Sigmoid colon (tissue), 7 donors: ENCODE results near the gene PTGR3. TPM values are rescaled to one million over a fixed set of nuclear protein-coding genes. Genes with fewer than 3 reads are reported as not detected.

ENCODE experiments used
- DNase-seq: peaks from one replicate; pipeline ENCODE4 v3.0.0-alpha.2; 2019
- H3K27ac ChIP-seq, 4 donors: fragments of 200-600 bp; sonication (generic); one replicate each; pipeline ENCODE4 v1.5.1; 2016 to 2019; ENCODE audit warnings: mild to moderate bottlenecking in 1 of 4
- H3K27me3 ChIP-seq, 3 donors: fragments of 200-600 bp; sonication (generic); one replicate each; pipeline ENCODE4 v1.5.1; 2019; ENCODE audit warnings: mild to moderate bottlenecking in 1 of 3
- H3K36me3 ChIP-seq, 4 donors: fragments of 200-600 bp; sonication (generic); one replicate each; pipeline ENCODE4 v1.5.1; 2016 to 2019
- H3K4me1 ChIP-seq, 4 donors: fragments of 200-600 bp; sonication (generic); one replicate each; pipeline ENCODE4 v1.5.1; 2017 to 2019
- H3K4me3 ChIP-seq, 4 donors: fragments of 200-600 bp; sonication (generic); one replicate each; pipeline ENCODE4 v1.5.1; 2017 to 2019; ENCODE audit warnings: mild to moderate bottlenecking in 2 of 4, moderate library complexity in 1 of 4
- H3K9me3 ChIP-seq, 4 donors: fragments of 200-600 bp in 3 of 4; sonication (generic) in 3 of 4; one replicate each; pipeline versions ENCODE4 v1.5.1 to v1.6.1; 2013 to 2019
- EP300 ChIP-seq, 4 donors: sonication (generic); formaldehyde crosslinking; IDR thresholded peaks; one replicate each; pipeline ENCODE4 v1.6.1; 2017; ENCODE audit warnings: antibody characterized with exemption in 4 of 4
- POLR2A ChIP-seq, 2 donors: fragments of 450-650 bp; IDR thresholded peaks; one replicate each; pipeline ENCODE4 v1.6.1; 2016; ENCODE audit warnings: antibody characterized with exemption in 2 of 2, mild to moderate bottlenecking in 2 of 2, moderate library complexity in 2 of 2
- POLR2AphosphoS5 ChIP-seq, 4 donors: sonication (generic); formaldehyde crosslinking; IDR thresholded peaks; one replicate each; pipeline ENCODE4 v1.6.1; 2017; ENCODE audit warnings: antibody characterized with exemption in 4 of 4
- WGBS, 2 donors: extraction: QIAGEN DNeasy Blood & Tissue Kit; methylation state at CpG; one replicate each; pipeline ENCODE4 v1.1.7; 2013; 5-methylcytosine and 5-hydroxymethylcytosine counted together
- intact Hi-C: fragments of 100-400 bp; cut with DNase I; formaldehyde crosslinking; loops from one replicate; pipeline ENCODE4 v1.15.1; 2023
- polyA plus RNA-seq, 3 donors: library from polyadenylated mRNA; stranded (reverse); fragments of 200-250 nt; gene quantifications; one replicate each; pipeline ENCODE4 v1.2.3, GENCODE V29; 2013
- total RNA-seq, 4 donors: library from RNA; depleted of rRNA; stranded (reverse); fragments of >200 nt; gene quantifications; one replicate each; pipeline ENCODE4 v1.1.0, GENCODE V29; 2016
- TF ChIP-seq, protein P1 (sequence below), 4 experiments: fragments of 450-650 bp in 3 of 4; fragments of 200-600 bp in 1 of 4; IDR thresholded peaks; one replicate each; pipeline ENCODE4 v1.5.1; 2016 to 2019; ENCODE audit warnings: antibody characterized with exemption in 4 of 4, mild to moderate bottlenecking in 3 of 4, moderate library complexity in 2 of 4
- donor health status: healthy with polysubstance abuse.
- donor health status: Bipolar disorder and iron deficiency.
- donor health status: healthy.

PTGR3 gene
- total and polyA plus RNA-seq, 7 donors: 22.7 to 33.8 (median 25.7) TPM

DNA sequence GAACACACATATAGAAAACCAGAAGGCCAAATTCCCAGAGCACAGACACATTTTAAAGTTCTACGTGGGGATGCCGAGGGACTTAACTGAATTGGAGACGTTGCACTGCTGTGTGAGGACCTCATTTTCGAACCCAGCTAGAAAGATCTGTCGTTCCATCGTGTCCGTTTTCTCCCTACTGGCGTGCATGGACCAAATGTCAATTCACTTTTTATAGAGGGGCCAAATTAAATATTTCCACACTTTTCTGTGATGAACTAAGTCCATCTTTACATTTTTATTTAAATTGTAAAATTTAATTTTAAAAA, 966 bp upstream of the PTGR3 start:
- intact Hi-C loops: loop anchor here (2.0 to 10.0 kb wide), 9 partner anchors 37 to 1142 kb away; partner anchors contain the start of gene ZNF407

DNA sequence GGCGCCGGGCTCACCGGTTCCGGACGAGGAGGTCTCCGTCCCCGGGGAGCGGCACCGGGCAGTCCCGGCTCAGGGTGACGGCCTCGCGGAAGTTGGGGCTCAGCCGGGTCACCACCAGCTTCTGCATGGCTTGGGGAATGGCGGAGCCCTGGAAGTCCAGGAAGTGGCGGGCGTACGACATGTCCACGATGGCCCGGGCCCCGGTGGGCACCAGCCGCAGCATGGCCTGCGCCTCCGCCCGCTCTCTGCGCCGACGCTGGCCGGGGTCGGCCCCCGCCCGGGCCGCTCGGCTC, 157 bp downstream of the PTGR3 start:
- Histone ChIP-seq H3K9me3 (no peaks in the 10 kb centered on the region), H3K36me3 (no peaks in the 10 kb centered on the region), H3K4me1 (peaks cover 0 to 63% (median 41%) of the 10 kb centered on the region in 4 donors), H3K27ac (peak overlapping the region; percentile 98 to 99 (median 98)), H3K4me3 (peak overlapping the region; percentile 72 to 100 (median 86)), H3K27me3 (no peaks in the 10 kb centered on the region)
- intact Hi-C loops: loop anchor here (2.0 to 10.0 kb wide), 6 partner anchors 40 to 611 kb away; partner anchors contain the start of gene ZNF407
- TF ChIP-seq POLR2AphosphoS5 (IDR thresholded peaks at IDR 0.05) (peak in 1 of 4 donors; percentile 73), POLR2A (IDR thresholded peaks at IDR 0.05) (no peak)
- WGBS, 2 donors: 0% methylated on average over 34 of the region's 34 CpGs
- peak; percentile 77 for DNase-seq

More for the DNA sequence above, 966 bp upstream of the PTGR3 start:
- 1% methylated on average over 8 of the region's 8 CpGs for WGBS, 2 donors
- Histone ChIP-seq H3K4me3 (peak overlapping the region; percentile 72 to 100 (median 86)), H3K27me3 (no peaks in the 10 kb centered on the region), H3K9me3 (no peaks in the 10 kb centered on the region), H3K27ac (peak overlapping the region; percentile 98 to 99 (median 98)), H3K36me3 (no peaks in the 10 kb centered on the region), H3K4me1 (peaks cover 0 to 58% (median 45%) of the 10 kb centered on the region in 4 donors)
- TF ChIP-seq, protein P1, sequence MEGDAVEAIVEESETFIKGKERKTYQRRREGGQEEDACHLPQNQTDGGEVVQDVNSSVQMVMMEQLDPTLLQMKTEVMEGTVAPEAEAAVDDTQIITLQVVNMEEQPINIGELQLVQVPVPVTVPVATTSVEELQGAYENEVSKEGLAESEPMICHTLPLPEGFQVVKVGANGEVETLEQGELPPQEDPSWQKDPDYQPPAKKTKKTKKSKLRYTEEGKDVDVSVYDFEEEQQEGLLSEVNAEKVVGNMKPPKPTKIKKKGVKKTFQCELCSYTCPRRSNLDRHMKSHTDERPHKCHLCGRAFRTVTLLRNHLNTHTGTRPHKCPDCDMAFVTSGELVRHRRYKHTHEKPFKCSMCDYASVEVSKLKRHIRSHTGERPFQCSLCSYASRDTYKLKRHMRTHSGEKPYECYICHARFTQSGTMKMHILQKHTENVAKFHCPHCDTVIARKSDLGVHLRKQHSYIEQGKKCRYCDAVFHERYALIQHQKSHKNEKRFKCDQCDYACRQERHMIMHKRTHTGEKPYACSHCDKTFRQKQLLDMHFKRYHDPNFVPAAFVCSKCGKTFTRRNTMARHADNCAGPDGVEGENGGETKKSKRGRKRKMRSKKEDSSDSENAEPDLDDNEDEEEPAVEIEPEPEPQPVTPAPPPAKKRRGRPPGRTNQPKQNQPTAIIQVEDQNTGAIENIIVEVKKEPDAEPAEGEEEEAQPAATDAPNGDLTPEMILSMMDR (IDR thresholded peaks at IDR 0.05): no peak
- TF ChIP-seq POLR2AphosphoS5 (IDR thresholded peaks at IDR 0.05) (no peak), POLR2A (IDR thresholded peaks at IDR 0.05) (no peak), EP300 (IDR thresholded peaks at IDR 0.05) (no peak)
- DNase-seq: no peak

DNA sequence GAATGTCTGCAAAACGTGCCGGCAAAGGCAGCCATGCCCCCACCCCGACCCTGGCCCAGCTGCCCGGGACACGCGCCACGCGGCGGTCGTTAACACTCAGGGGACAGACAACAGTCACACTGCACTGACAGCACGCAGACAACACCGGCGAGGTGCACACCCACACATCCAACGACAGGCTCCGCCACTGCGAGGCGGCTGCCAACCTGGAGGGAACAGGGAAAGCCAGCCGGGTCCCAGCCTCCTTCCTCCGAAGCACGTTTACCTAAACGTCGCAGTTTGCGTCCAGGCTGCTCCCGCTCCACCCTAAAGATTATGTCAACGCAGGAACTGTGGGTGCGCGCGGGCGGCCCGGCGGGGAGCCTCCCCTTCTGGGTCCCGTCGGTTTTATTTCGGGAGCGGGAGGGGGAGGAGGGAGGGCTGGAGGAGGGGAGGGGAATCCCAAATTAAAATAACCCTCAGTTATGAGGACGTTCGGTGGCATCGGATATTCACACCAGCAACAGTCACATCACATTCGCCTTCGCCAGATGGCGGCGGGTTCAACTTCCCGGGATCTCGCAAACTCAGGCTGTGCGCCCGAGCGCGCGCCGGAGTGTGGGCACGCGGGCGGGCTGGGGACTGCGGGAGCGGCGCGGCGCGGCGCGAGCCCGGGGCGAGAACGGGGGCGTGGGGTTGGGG, 644 bp downstream of the PTGR3 start:
- peaks cover 0 to 63% (median 42%) of the 10 kb centered on the region in 4 donors for H3K4me1 ChIP-seq
- intact Hi-C loops: loop anchor here (2.0 to 10.0 kb wide), 6 partner anchors 39 to 611 kb away; partner anchors contain the start of gene ZNF407
- no peaks in the 10 kb centered on the region for H3K36me3 ChIP-seq
- H3K27me3 ChIP-seq: no peaks in the 10 kb centered on the region
- TF ChIP-seq, protein P1 (IDR thresholded peaks at IDR 0.05): no peak
- peak; percentile 13 to 65 (median 46) for TF ChIP-seq POLR2AphosphoS5 (IDR thresholded peaks at IDR 0.05)
- TF ChIP-seq POLR2A (IDR thresholded peaks at IDR 0.05): peak in 1 of 2 donors; percentile 10
- no peak for TF ChIP-seq EP300 (IDR thresholded peaks at IDR 0.05)
- no peaks in the 10 kb centered on the region for H3K9me3 ChIP-seq
- WGBS, 2 donors: 0% methylated on average over 65 of the region's 65 CpGs
- peak; percentile 82 for DNase-seq
- peak overlapping the region; percentile 72 to 100 (median 86) for H3K4me3 ChIP-seq
- H3K27ac ChIP-seq: peak overlapping the region; percentile 98 to 99 (median 98)

DNA sequence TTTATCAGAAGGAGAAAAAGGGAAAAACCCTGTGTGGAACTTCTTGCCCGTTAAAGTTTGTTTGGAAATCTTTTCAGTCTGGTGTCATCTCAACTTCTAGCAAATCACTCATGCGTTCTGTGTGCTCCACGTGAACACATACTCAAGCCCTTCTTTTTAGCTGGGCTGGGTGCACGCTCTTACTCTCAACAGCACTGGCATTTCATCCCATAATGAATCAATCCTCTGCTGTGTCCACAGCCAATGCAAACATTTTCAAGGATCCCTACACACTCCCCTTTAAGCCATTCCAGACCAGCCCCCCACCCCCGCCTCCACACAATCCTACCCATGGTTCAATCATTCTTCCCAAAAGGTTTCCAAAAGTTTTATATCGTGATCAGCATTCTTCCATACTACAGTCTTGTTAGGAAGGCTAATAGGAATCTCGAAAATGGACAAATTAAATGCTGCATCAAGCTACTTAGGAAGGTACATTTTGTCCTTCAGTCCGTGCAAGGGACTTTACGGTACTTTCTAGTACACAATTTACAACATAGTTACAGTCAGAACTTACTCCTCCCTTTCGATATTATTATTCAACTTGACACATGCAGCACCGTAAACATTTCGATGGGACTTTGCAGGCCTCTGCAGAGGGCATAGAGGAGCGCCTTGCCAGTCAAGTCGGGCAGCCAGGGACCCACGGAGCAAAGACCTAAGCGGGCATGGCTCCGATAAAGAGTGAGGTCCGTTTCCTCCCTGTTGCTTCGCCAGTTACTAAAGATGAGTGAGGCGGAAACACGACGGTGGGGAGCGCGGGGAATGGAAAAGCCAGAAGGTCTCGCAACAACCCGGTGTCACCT, 1.4 kb downstream of the PTGR3 start:
- H3K4me1 ChIP-seq: peaks cover 0 to 62% (median 45%) of the 10 kb centered on the region in 4 donors
- DNase-seq: no peak
- intact Hi-C loops: loop anchor here (2.0 to 10.0 kb wide), 6 partner anchors 39 to 610 kb away; partner anchors contain the start of gene ZNF407
- no peaks in the 10 kb centered on the region for H3K36me3 ChIP-seq
- no peaks in the 10 kb centered on the region for H3K27me3 ChIP-seq
- H3K4me3 ChIP-seq: peak overlapping the region; percentile 72 to 100 (median 86)
- H3K9me3 ChIP-seq: no peaks in the 10 kb centered on the region
- peak overlapping the region; percentile 98 to 99 (median 98) for H3K27ac ChIP-seq
- 2 to 15% methylated on average over 26 of the region's 26 CpGs for WGBS, 2 donors
- TF ChIP-seq EP300 (IDR thresholded peaks at IDR 0.05): peak in 1 of 4 donors; percentile 10
- TF ChIP-seq POLR2A (IDR thresholded peaks at IDR 0.05): no peak

DNA sequence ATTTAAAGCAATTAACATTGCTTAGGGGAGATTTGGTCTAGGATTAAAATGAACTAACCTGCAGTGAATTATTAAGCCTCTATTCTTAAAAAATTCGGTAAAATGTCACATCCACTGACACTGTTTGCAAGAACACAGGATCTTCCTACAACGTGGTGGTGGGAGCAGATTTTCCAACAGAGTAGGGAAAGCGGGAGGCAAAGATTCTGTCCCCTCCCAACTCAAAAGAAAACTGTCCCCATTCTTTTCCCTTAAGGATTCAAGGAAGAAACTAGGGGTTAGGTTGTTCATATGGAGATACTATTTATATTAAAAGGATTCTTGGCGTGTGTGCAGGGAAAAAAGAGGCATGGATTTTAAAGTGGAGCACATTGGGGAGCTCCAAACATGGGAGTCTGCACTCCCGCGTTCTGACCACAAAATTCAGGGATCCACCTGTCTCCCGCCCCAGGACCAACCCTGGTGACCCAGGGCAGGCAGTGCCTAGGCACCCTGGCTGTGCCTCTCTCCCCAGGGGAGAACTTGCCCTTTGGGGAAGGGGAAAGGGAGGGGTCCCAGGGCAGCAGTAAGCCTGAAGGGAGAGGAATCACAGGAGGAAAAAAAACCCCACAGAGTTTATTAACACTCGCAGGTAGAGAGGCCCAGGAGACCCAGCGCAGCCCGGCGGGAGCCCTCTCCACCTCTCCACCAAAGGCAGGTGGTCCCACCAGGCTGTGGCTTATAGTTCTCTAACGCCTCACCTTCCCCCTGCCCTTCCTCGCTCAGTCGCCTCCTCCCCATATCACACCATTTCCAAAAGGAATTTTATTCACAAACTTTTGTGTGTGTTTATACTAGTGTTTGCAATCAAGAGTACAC, 2.3 kb downstream of the PTGR3 start:
- H3K4me1 ChIP-seq: peaks cover 0 to 61% (median 50%) of the 10 kb centered on the region in 4 donors

More for the DNA sequence above, 2.3 kb downstream of the PTGR3 start:
- no peaks in the 10 kb centered on the region for H3K9me3 ChIP-seq
- H3K4me3 ChIP-seq: peak overlapping the region; percentile 72 to 100 (median 86)
- H3K27me3 ChIP-seq: no peaks in the 10 kb centered on the region
- WGBS, 2 donors: 59 to 76% methylated on average over 14 of the region's 14 CpGs
- peaks cover 0 to 2% (median under 1%) of the 10 kb centered on the region in 4 donors for H3K36me3 ChIP-seq
- no peak for TF ChIP-seq POLR2AphosphoS5 (IDR thresholded peaks at IDR 0.05)
- TF ChIP-seq POLR2A (IDR thresholded peaks at IDR 0.05): no peak
- TF ChIP-seq, protein P1 (IDR thresholded peaks at IDR 0.05): no peak
- TF ChIP-seq EP300 (IDR thresholded peaks at IDR 0.05): no peak
- peak overlapping the region; percentile 98 to 99 (median 98) for H3K27ac ChIP-seq
- intact Hi-C loops: loop anchor here (5.0 to 10.0 kb wide), 4 partner anchors 251 to 609 kb away; partner anchors contain the start of gene ZNF407
- no peak for DNase-seq
